ENCODE measurements around the gene ITGB7. TPM values are rescaled to one million over a fixed set of nuclear protein-coding genes. Genes with fewer than 3 reads are reported as not detected.

Gene ITGB7
- total and polyA plus RNA-seq, 9 of the 15 experiments (the other 6 are each of a cell fraction or from before 2014, with no cell fraction given): 0.06 to 2.0 (median 0.67) TPM

- TF ChIP-seq SPI1 (IDR thresholded peaks at IDR 0.05; ENCODE audit: borderline replicate concordance, low read depth, low read length): peak; percentile 99
- TF ChIP-seq RBM25 (IDR thresholded peaks at IDR 0.05; ENCODE audit: low read depth, low read length, severe bottlenecking): no peak
- TF ChIP-seq CEBPB (tag; IDR thresholded peaks at IDR 0.05): peak; percentile 40; the same call in 1 of the 2 replicates
- 0 out of 2 replicates have a peak, but pooled peaks have one; percentile 21 for TF ChIP-seq FOSL1 (tag; conservative IDR thresholded peaks at IDR 0.05)
Observed at GRCh38 chr12:53255996-53256395, 48.9 kb upstream of the ITGB7 start.

More at GRCh38 chr12:53255996-53256395, 48.9 kb upstream of the ITGB7 start:
- FAIRE-seq: no peak
- ChIA-PET CTCF (ENCODE audit: low intra/inter-chr PET ratio) (no interaction called here), POLR2A (interaction anchor here (1.1 to 2.0 kb wide), 2 partner anchors 11 to 14 kb away, joined by 5 to 14 read pairs; partner anchors contain the start of gene ESPL1)
- Histone ChIP-seq H3K4me3 (no peak overlapping the region), H3K36me3 (ENCODE audit: control insufficient read depth, insufficient read depth, low read length) (peaks cover 19% of the 10 kb centered on the region; the same call in 2 of the 3 replicates), H2AFZ (ENCODE audit: low read depth, low read length) (no peak overlapping the region), H3K79me2 (ENCODE audit: control insufficient read depth, insufficient read depth, low read length) (peaks cover 27% of the 10 kb centered on the region), H3K9me3 (replicated peaks; ENCODE audit: control insufficient read depth, insufficient read depth, low read depth, low read length) (no peaks in the 10 kb centered on the region), H3K9me1 (ENCODE audit: control insufficient read depth, insufficient read depth, low read length) (no peaks in the 10 kb centered on the region), H3K27ac (ENCODE audit: extremely low read depth, low read depth, low read length) (0 out of 3 replicates have a peak overlapping the region, but pooled peaks have one; percentile 0), H3K9ac (ENCODE audit: insufficient read depth in 1 of 2, low read depth in 2 of 2, low read length in 2 of 2) (no peak overlapping the region), H3K4me2 (ENCODE audit: insufficient read depth, low read length) (no peak overlapping the region), H3K27me3 (ENCODE audit: control insufficient read depth in 2 of 2, insufficient read depth in 2 of 2, low read length in 2 of 2) (no peaks in the 10 kb centered on the region), H3K4me1 (replicated peaks in 1 of 2; ENCODE audit: control insufficient read depth in 2 of 2, insufficient read depth in 2 of 2, low read length in 2 of 2) (peaks cover 32 to 36% of the 10 kb centered on the region in 2 experiments; a peak in 4 of 5 replicates), H4K20me1 (replicated peaks; ENCODE audit: control insufficient read depth, insufficient read depth, low read length) (no peaks in the 10 kb centered on the region)
- no peak for DNase-seq (ENCODE audit: extremely low read depth in 1 of 4, low spot score in 3 of 4)
- no peak for ATAC-seq
- no TSS peak for BruUV-seq (replicated peaks)
- in situ Hi-C loops (cut with MboI) (no loop called here), intact Hi-C loops (cut with micrococcal nuclease) (no loop called here)
- WGBS (ENCODE audit: insufficient coverage, low coverage, missing lambda C conversion rate): 29% methylated on average over 3 of the region's 3 CpGs
